NCI-H2227 (cell line): Measurements from ENCODE around the gene DLG4.
"Not testable (repeated sequence)": the region's sequence is repeated elsewhere in the genome, so short reads cannot be mapped to it uniquely, and the experiment has no call there.

Source experiments
- DNase-seq: peaks from one replicate; lab custom pipeline; 2025; ENCODE audit not compliant: unreplicated experiment; lab: John Stamatoyannopoulos, UW

Gene DLG4

DNA sequence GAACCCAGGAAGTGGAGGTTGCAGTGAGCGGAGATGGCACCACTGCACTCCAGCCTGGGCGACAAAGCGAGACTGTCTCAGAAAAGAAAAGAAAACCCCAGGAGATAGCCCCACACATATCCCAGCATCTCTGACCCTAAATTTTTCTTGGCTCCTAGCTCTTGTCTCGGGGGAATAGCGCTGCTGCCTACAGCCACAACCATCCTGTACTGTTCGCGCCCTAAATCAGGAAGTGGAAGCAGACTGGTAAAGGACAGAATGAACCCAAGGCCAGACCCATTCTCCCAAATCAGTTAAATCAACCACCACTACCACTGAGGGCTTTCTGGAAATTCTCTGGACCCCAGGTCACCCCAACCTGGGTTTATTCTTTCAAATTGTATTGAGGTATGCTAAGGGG lies 30.2 kb upstream of the DLG4 start:
- no peak for DNase-seq

DNA sequence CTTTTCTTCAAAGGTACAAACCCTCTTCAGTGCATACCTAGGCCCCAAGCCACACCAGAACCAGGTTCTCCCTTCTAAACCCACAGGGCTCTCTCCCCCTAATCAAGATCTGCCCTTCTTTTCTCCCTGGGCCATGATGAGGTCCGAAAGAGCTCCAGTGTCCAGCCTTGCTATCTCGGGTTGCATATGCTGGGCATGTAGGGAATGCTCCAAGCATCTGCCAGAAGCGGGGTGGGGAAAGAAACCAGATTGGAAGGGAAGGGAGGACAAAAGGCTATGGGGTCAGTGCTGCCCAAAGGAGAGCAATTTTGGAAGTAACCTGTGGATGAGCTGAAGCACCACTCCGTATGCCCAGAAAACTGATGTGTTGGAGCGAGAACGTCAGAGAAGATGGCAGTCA lies 29.6 kb upstream of the DLG4 start:
- DNase-seq = no peak

DNA sequence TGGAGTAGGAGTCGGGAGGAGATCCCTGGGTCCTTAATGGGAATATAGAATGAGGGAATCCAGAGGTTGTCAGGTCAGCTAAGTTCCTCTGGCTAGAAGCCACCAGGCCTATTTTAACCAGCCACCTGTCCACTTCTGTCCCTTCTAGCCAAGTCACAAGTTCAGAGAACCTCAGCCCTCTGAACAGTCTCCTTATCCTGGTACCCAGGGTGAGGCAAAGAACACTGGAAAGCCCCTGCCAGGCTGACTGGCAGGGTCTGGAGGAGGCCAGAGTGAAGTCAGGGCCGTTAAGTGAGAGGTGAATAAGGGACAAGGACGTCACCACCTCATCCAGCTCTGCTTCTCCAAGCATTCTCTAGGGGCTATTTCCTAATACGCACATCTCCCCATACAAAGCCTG lies 29.2 kb upstream of the DLG4 start:
- DNase-seq = no peak

DNA sequence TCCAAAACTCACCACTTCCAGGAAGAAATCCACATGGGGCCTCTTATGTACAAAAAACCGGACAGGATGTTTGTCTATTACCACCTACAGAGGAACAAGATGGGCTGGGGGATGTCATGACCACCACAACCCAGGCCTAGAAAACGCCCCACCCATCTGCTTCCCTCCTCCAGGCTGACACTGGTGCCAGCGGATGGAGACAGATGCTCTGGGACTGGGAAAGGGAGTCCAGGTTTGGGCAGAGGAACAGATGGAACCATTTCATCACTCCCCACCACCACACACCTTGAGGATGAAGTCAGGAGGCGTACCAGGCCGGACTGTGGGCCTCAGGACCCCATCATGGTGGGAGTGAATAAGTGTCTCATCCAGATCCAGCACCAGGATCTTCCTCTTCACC lies 27.1 kb upstream of the DLG4 start:
- no peak for DNase-seq

DNA sequence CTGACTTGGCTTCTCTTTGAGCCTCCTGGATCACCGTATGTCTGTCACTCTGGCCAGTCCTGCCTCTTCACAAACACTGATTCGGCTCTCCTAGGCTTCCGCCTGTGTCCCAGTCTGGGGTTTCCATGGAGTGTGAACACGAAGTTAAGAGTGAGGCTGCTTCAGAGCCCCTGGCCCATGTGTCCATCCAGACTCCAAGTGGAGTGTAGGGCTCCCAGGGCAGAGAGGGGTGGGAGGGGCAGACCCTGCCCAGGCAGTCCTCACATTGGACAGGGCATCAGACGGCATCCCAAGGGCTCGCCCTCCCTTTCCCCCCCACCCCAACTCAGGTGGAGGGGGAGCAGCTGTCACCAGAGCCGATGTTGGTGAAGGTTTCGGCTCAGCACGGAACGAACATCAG lies 24.2 kb upstream of the DLG4 start:
- DNase-seq = not testable (repeated sequence)

DNA sequence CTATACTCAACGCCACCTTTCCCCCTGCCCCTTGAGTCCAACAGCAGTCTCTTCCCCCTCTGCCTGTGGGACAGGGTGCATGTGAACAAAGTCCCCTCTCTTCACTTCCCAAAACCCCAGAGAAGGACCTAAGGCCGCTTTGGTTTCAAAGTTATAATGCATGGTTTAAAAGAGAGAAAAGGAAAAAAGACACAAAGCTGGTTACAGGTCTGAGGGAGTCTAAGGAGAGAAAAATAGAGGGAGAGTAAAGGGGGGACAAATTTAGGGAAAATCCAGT lies 23.8 kb upstream of the DLG4 start:
- no peak for DNase-seq

DNA sequence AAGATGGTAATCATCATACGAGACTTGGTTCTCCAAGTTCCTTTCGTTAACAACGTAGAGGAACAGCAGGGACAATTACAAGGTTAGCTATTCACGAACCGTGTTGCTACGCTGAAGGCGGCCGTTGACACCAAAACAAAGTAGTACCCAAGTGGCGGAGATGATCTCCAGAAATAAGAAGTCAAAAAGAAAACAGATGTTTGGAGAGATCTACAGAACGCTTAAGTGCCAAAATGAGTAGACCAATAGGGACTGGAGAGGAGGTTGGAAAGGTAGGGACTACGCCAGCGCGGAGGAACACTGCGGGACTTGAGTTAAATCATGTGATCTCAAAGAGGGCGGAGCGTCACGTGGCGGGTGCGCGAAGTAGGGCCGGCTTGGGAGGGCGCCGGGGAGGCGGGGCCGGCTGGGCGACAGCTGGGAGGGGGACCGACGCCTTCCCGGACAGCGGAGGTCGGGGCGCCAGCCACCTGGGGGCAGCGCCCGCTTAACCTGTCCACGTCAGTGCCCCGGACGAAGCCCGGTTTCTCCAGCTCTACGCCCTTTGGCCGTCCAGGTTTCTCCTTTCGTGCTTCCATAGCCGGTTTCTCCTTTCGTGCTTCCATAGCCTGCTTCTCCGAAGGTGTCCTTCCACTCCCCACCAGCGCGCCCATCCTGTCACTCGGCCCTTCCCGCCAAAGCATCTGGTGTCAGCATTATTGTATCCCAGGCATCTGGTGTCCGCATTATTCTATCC lies 23.2 kb upstream of the DLG4 start:
- DNase-seq = peak; percentile 95

DNA sequence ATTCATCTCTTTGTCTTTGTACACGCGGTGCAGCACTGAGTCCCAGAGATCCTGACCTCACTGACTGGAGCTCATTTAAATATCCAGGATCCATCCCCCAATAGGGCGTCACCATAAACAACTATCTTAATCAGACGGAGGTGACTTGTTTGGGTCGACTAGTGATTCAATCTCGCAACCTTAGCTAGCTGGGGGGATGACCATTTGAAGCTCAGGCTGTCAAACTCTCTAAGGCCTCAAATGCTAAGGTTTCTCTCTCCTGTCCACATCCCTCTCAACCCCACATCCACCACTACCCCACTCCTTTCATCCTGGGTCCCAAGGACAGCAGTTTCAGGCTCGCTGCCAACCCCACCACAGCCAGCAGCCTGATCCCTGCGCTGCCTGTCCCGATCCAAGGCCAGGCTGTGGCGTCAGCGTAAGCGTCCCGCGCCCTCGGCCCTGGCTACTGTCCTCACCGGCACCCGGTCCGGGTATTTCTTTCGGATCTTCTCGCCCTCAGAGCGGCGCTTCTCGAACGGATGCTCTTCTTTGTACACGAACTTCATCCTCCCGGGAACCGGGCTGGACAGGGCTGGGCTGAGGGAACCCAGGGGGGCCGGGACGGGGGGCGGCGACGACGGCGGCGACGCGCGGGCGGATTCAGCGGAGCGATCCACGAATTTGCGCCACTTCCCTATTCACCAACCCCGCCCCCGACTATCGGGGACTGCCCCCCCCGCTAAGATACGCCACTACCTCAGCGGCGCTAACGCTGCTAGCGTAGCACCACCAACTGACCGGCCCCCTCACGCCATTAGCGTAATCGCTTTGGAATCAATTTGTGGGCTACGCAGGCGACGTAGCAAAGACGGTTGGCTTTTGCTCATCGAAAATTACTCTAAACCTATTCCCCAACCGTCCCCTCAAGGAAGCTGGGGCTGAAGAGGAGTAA lies 22.4 kb upstream of the DLG4 start, which contains the start of gene GABARAP:
GABARAP (minus strand) TSS at position 667 of the 934 bp plus-strand sequence; CDS start at position 548, 119 bp downstream.
- DNase-seq = peak; percentile 90

DNA sequence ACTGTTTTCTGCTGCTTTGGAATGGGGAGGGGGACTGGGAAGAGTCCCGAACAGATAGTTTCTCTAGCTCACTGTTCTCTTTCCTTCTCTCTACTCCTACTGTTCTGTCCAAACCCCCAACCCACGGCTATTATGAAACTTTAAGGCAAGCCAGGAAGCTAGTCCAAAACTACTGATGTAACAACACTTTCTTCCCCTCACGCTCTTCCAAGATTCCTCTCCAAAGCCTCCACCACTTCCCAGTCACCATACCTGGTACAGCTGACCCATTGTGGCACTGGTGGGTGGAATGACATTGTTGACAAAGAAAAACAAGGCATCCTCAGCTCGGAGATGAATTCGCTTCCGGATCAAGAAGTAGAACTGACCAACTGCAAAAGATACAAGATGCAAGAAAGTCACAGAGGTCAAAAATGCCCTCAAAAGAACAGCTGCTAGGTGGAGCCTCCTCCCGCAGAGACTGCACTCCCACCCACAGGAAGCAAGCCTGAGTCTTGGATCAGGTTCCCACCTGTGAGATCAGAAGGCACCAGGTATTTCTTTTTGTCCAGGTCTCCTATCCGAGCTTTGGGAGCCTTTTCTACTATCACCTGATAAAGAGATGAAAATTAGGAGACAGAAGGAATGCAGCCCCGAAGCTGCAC lies 21.6 kb upstream of the DLG4 start:
- no peak for DNase-seq

DNA sequence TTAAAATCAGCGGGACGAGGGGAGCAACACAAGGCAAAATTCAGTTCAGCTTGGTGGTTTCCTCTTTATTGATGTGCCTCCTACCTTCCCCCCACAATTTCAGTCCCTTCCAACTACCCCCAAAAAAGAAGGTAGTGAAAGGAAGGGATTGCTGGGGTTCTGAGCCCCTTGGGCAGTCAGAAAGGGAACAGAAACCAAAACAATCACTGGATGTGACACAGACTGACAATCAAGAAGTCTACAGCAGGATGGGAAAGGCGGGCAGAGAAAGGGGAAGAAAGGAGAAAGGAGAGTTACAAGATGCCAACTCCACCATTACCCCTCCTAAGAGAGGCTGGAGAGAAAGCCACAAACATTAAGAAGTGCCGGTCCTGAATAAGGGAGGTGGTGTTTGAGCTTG lies 20.7 kb upstream of the DLG4 start:
- no peak for DNase-seq

DNA sequence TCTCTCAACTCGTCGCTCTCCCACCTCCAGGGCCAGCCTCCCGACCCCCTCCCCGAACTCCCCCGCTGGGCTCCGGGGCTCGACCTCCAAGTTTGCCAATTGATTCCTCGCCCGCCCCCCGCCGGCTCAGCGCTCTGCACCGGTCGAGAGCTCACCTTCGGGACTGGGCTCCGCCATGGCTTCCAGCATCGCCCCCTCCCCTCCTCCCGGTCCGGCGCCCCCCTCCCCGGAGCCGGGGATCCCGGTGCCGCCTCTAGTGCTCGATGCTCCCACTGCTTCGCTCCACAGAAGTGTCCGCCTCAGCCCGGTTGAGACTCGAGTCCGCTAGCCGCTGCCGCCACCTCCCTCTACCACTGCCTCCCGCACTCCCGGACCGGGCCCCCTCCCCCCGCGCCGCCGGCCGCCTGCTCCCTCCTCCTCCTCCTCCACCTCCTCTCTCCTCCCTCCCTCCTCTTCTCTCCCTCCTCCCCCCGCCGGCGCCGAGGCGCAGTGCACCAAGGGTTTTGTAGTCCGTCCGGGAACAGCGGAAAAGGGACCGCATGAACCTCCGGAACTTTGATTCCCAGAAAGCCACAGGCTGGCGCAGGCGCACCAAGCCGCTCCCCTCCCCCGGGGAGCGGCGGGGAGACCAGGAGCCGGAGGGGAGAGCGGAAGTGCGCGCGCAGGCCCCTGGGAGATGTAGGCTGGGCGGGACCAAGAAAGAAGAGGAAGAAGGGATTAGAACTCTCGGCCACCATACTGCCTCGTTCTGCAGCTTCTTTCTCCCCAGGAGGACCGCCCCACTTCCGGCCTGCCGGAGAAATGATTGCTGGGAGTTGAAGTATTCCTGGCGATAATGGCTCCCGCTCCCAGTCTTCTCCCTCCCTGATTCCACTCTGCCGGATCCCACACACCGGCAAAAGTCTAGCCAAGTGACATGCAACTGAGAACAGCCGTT lies 19.7 kb upstream of the DLG4 start, which contains the start of gene PHF23:
PHF23 (minus strand) TSS at position 367 of the 937 bp plus-strand sequence; CDS start at position 189, 178 bp downstream.
- DNase-seq = peak; percentile 98

DNA sequence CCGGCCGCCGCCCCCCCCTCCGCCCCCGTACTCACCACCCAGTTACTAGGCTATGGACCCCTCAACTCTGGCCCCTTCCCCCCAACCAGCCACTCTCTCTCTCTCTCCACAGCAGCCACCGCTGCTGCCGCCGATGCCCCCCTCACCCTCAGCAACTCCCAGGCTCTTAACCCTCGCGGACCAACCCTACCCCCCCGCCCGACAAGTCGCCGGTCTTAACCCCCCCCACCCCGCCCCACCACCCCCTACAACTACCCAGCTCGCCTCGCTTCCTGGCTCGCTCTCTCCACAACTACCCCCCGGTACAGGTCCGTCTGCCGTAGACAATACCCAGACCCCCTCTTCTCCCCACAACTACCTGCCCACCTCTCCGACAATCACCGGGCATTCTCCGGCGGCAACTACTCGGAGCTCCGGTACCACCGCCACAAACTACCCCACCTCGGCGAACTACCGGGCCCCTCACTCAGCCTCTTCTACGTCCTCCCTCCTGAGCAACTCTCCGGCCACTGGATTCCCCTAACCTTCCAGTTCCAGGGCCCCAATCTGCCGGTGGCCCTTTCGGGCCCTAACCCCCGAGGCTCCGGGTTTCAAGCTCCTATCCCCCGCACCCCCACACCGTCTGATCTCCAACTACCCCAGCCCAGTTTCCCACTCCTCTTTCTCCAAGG lies 18.9 kb upstream of the DLG4 start:
- DNase-seq = no peak

DNA sequence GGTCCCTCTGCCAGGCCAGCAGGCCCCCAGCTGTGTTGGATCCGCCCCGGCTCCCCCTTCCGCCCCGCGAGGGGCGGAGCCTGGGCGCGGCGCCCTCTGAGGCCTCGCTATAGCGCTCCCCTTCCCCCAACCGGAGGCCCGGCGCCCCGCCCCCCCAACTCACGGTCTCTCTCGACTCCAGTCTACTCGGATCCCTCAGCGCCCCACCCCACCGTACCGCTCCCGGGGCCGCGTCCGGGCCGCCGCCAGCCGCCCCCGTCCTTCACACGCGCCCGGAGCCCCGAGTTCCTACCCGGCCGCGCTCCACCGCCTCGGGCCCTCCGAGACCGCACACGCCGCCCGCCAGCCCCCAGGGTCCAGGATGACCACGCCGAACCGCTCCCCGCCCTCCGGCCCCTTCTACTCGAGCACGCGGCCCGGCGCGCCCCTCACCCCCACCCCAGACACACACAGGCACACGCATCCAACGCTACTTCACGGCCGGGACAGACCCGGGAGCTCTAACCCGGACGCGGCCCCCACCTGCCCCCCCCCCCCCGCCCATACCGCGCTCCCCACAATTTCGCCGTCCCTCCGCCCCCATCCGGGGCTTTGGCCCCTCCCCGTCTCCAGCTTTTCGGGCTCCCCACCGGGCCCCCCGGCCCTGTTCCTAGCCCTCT lies 18.3 kb upstream of the DLG4 start:
- DNase-seq = peak; percentile 75

DNA sequence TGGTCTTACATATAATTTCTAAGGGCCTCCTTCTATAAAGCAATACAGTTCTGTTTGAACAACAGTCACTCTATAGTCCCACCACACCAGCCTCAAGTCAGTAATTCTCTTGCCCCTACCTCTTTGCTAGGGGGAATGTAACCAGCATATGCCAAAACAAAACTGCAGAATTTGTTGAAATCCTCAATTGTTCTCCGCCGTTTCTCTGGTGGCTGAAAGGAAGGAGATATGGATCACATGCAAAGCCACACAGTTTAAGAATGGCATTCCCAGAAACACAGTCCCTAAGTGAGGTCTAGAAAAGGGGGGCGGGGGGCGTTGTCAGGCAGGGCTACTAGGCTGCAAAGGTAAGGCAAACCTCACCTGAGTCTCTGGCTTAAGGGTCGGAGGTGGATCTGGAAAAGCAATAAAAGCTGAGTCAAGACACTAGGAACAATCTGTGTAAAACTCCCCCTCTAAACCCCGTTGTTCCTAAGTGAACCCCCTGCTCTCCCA lies 17.7 kb upstream of the DLG4 start:
- no peak for DNase-seq

DNA sequence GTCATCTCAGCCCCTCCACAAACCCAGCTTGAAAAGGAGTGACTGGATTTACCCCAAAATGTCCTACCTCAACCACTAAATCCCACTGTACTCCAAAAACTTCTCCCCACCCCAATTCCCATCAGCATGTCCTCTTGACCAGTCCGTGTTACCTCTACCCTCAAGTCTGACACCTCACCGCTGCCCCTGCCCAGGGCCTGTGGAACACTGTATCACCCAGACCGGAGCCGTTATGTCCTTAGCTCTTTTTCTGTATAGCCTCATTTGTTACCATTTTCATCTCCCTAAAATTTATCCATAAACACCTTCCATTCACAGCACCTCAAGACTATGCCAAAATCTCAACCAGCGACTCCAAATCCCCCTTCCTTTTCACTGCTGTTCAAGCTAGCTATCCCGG lies 17.2 kb upstream of the DLG4 start:
- no peak for DNase-seq

DNA sequence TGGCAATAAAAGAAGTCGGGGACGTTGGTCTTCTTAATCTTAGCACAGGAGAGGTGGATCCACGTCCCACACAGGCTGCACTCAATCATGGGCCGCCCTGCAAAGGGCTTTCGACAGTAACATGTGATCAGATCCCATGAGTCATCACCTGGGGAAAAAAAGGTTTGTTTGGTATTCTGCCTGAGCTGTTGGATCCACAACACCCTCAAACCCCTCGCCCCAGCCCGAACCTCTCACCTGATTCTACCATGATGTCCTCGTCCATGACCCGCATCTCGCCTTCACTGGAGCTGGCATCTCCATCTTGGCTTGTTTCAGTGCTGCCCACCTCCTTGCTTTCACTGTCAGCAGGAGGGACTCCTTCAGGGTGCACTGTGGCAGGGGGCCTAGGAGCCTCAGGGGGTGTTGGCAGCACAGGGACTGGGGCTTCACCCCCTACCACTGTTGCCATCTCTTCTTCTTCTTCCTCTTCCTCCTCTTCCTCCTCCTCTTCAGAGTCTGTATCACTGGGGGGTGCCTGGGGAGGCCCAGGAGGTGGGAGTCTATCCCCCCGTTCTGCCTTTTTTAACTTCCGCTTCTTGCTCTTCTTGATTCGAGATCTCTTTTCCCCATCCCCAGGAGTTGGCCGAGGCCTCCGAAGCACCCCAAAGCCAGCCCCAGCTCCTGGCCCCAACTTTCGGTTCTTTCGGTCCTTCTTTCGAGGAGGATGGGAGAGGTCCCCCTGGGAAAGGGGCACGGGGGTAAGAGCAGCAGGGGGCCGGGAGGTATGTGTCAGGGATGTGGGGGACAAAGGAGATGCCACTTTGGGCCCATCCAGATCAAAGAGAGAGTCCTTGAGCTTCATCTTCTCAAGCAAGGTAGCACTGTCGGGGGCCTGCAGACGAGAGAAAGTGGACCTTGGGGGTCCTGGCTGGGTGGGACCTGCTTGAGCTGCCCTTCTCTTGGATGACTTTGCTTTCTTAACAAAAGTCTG lies 16.3 kb upstream of the DLG4 start:
- DNase-seq = no peak

DNA sequence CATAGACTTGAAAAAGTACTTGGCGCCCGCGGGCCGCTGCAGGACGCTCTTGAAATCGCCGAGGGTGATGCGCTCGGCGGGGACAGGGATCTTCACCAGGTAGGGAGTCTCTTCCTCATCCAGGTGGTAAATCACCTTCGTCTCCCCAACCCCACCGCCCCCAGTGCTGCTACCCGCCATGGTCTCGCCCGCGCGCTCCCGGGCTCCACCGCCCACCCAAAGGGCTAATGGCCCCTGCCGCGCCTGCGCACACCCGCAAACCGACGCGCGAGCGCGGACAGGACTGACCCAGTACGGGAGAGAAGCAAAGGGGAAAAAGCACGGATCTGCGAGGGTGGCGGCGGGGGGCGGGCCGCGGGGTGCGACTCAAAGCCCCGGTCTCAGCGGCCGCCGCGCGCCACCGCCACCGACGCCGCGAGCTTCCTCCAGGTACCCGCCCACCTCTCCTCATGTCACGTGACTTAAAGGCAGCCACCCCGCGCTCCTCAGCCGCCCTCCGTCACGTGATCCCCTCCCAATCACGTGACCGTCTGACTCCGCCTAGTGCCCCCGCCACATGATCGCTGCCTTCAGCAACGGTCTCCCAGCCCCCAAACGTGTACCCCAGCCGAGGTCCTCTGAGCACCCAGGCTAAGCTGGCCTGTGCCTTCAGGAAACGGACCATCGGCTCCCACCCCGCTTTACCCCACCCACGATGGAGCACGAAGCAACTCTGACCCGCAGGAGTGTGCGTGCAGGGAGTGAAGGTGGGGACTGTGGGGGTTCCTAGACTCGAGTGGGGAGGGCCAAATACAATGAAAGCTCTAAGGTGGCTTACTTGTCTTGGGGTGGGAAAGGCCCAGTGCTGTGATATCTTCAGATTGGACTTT lies 14.7 kb upstream of the DLG4 start, which contains the start of gene DVL2:
DVL2 (minus strand) TSS at position 435 of the 869 bp plus-strand sequence; CDS start at position 180, 255 bp downstream.
- DNase-seq = peak; percentile 94
